HG02884 (cell line): ENCODE data around the gene PLXDC1.
"Not testable (repeated sequence)": the region's sequence is repeated elsewhere in the genome, so short reads cannot be mapped to it uniquely, and the experiment has no call there.

Experiments
- ATAC-seq: cut with Tn5 transposase; IDR thresholded peaks from one replicate; pipeline ENCODE4 v1.9.1; 2021; ENCODE audit warnings: mild to moderate bottlenecking, moderate library complexity; ENCODE audit not compliant: unreplicated experiment

The PLXDC1 gene

GRCh38 chr17:39183045-39183444 is 31.6 kb upstream of the PLXDC1 start:
- ATAC-seq, result no peak

- no peak for ATAC-seq
These were observed 29.9 kb upstream of the PLXDC1 start for GRCh38 chr17:39181303-39181702.

- no peak for ATAC-seq
These were observed 27.1 kb upstream of the PLXDC1 start for GRCh38 chr17:39178536-39178935.

- no peak for ATAC-seq
These were observed 25.8 kb upstream of the PLXDC1 start for GRCh38 chr17:39177256-39177655.

- ATAC-seq, result no peak
These were observed 24.3 kb upstream of the PLXDC1 start for GRCh38 chr17:39175695-39176093.

GRCh38 chr17:39174920-39175694 is 23.7 kb upstream of the PLXDC1 start:
- no peak for ATAC-seq

GRCh38 chr17:39173526-39174274 is 22.3 kb upstream of the PLXDC1 start:
- ATAC-seq, result no peak

- ATAC-seq, result no peak
These were observed 21.6 kb upstream of the PLXDC1 start for GRCh38 chr17:39173080-39173479.

GRCh38 chr17:39171933-39172332 is 20.5 kb upstream of the PLXDC1 start:
- no peak for ATAC-seq

- no peak for ATAC-seq
These were observed 19.1 kb upstream of the PLXDC1 start for GRCh38 chr17:39170558-39170957.

- ATAC-seq, result no peak
These were observed 18.7 kb upstream of the PLXDC1 start for GRCh38 chr17:39170109-39170508.

- no peak for ATAC-seq
These were observed 18.1 kb upstream of the PLXDC1 start for GRCh38 chr17:39169518-39169917.

GRCh38 chr17:39169101-39169500 is 17.7 kb upstream of the PLXDC1 start:
- no peak for ATAC-seq

- ATAC-seq, result not testable (repeated sequence)
These were observed 17.1 kb upstream of the PLXDC1 start for GRCh38 chr17:39168503-39168902.

GRCh38 chr17:39167476-39167875 is 16.0 kb upstream of the PLXDC1 start:
- no peak for ATAC-seq

GRCh38 chr17:39166437-39167335 is 15.2 kb upstream of the PLXDC1 start:
- no peak for ATAC-seq

GRCh38 chr17:39165841-39166349 is 14.5 kb upstream of the PLXDC1 start, which contains the start of gene ARL5C:
Gene ARL5C (minus strand): TSS chr17:39166161. CDS start chr17:39165760, 401 bp downstream.
- ATAC-seq, result no peak

GRCh38 chr17:39165178-39165840 is 13.9 kb upstream of the PLXDC1 start:
- ATAC-seq, result no peak

GRCh38 chr17:39164675-39165143 is 13.3 kb upstream of the PLXDC1 start:
- ATAC-seq, result peak; percentile 78

- no peak for ATAC-seq
These were observed 10.5 kb upstream of the PLXDC1 start for GRCh38 chr17:39161962-39162361.
